ENCODE results near the gene ERVMER34-1.

The ERVMER34-1 gene

GRCh38 chr4:52718123-52718522 is 33.1 kb downstream of the ERVMER34-1 start:
- FAIRE-seq: no peak

- no peak for FAIRE-seq
These were observed 34.7 kb downstream of the ERVMER34-1 start for GRCh38 chr4:52716364-52717151.

- no peak for FAIRE-seq
These were observed 35.3 kb downstream of the ERVMER34-1 start for GRCh38 chr4:52715914-52716313.

- no peak for FAIRE-seq
These were observed 35.8 kb downstream of the ERVMER34-1 start for GRCh38 chr4:52715255-52715897.

GRCh38 chr4:52714597-52715254 is 36.5 kb downstream of the ERVMER34-1 start:
- FAIRE-seq: no peak

- no peak for FAIRE-seq
These were observed 37.7 kb downstream of the ERVMER34-1 start for GRCh38 chr4:52713456-52713937.

- FAIRE-seq: peak; percentile 92
These were observed 38.7 kb downstream of the ERVMER34-1 start for GRCh38 chr4:52712251-52713130.

- FAIRE-seq: no peak
These were observed 39.4 kb downstream of the ERVMER34-1 start for GRCh38 chr4:52711834-52712250.

GRCh38 chr4:52711272-52711671 is 40.0 kb downstream of the ERVMER34-1 start:
- no peak for FAIRE-seq

- FAIRE-seq: no peak
These were observed 42.1 kb downstream of the ERVMER34-1 start for GRCh38 chr4:52709155-52709554.

GRCh38 chr4:52704661-52705060 is 46.6 kb downstream of the ERVMER34-1 start:
- no peak for FAIRE-seq

GRCh38 chr4:52704133-52704532 is 47.1 kb downstream of the ERVMER34-1 start:
- no peak for FAIRE-seq

GRCh38 chr4:52701207-52701606 is 50.0 kb downstream of the ERVMER34-1 start:
- FAIRE-seq: no peak

GRCh38 chr4:52694936-52695335 is 56.3 kb downstream of the ERVMER34-1 start:
- no peak for FAIRE-seq

GRCh38 chr4:52693492-52693891 is 57.7 kb downstream of the ERVMER34-1 start:
- no peak for FAIRE-seq

Measured in TTC549 (cell line).